C4-2B (cell line): ENCODE data around the gene FBLL1.

Experiments used
- ZFX ChIP-seq: fragments of 450-650 bp; IDR thresholded peaks from 2 replicates; pipeline ENCODE4 v1.6.1; 2017
- TF ChIP-seq, protein P1 (sequence below): fragments of 450-650 bp; conservative IDR thresholded peaks from 2 replicates; pipeline ENCODE4 v1.5.1; 2017; ENCODE audit warnings: mild to moderate bottlenecking

GRCh38 chr5:168494057-168494555, 35.0 kb upstream of the FBLL1 start:
- TF ChIP-seq, protein P1, sequence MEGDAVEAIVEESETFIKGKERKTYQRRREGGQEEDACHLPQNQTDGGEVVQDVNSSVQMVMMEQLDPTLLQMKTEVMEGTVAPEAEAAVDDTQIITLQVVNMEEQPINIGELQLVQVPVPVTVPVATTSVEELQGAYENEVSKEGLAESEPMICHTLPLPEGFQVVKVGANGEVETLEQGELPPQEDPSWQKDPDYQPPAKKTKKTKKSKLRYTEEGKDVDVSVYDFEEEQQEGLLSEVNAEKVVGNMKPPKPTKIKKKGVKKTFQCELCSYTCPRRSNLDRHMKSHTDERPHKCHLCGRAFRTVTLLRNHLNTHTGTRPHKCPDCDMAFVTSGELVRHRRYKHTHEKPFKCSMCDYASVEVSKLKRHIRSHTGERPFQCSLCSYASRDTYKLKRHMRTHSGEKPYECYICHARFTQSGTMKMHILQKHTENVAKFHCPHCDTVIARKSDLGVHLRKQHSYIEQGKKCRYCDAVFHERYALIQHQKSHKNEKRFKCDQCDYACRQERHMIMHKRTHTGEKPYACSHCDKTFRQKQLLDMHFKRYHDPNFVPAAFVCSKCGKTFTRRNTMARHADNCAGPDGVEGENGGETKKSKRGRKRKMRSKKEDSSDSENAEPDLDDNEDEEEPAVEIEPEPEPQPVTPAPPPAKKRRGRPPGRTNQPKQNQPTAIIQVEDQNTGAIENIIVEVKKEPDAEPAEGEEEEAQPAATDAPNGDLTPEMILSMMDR: no peak
- TF ChIP-seq ZFX: no peak
